ENCODE results near the gene MLPH. TPM values are rescaled to one million over a fixed set of nuclear protein-coding genes. Genes with fewer than 3 reads are reported as not detected.

The MLPH gene
- total and polyA plus RNA-seq, 2 of the 4 experiments (the other 2 are of a cell fraction): 13.8 to 21.6 TPM

DNA sequence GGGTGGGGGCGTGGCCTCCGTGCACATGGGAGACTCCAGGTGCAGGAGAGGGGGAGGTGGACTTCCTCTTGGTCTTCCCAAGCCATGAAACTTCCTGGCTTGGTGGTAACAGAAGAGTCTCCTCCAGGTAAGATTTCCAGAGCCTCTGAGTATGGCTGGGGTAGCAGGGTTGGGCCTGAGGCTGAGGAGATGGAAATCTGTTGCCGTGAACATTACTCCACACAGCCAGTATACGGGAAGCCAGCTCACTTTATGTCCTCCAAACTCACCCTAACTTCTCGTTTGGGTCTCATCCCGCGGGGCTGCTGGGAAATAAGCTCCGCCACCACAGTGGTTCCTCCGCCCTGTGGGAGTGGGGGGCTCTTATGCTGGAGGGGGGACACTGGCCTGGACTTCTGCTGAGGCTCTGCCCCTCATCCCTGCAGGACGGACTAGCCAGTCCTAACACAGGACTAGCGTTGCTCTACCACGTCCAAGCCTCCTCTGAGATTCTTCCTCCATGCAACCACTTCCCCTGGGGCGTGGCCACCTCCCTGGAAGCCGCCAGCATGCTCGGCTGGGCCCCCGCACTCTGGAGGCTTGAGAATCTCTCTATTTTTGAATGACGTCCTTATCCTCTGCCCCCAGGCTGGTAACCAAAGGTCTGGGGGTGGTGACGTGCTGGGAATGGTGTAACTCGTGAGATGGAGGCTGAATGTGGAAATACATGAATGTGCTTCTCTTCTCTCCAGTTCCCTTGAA is 104.3 kb downstream of the MLPH start (continued):
- TF ChIP-seq, protein P1, sequence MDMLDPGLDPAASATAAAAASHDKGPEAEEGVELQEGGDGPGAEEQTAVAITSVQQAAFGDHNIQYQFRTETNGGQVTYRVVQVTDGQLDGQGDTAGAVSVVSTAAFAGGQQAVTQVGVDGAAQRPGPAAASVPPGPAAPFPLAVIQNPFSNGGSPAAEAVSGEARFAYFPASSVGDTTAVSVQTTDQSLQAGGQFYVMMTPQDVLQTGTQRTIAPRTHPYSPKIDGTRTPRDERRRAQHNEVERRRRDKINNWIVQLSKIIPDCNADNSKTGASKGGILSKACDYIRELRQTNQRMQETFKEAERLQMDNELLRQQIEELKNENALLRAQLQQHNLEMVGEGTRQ (IDR thresholded peaks at IDR 0.05; ENCODE audit: low read depth, low read length): no peak

- no peaks in the 10 kb centered on the region for H4K20me1 ChIP-seq (ENCODE audit: insufficient read depth, low read length)
- no peak overlapping the region for H3K14ac ChIP-seq (replicated peaks; ENCODE audit: low read depth, low read length)
- no peak overlapping the region for H3K56ac ChIP-seq (ENCODE audit: extremely low read depth, insufficient read depth, low read length)
- no peak overlapping the region for H2AK5ac ChIP-seq (ENCODE audit: low read depth, low read length)
- H2BK120ac ChIP-seq (ENCODE audit: low read depth, low read length): no peak overlapping the region
- H3K9me3 ChIP-seq (ENCODE audit: control insufficient read depth, insufficient read depth, low read length): peaks cover 3% of the 10 kb centered on the region; the same call in 1 of the 2 replicates
- no peak overlapping the region for H4K91ac ChIP-seq (ENCODE audit: insufficient read depth, low read depth, low read length)
- no peak overlapping the region for H3K4ac ChIP-seq (ENCODE audit: low read depth, low read length)
- no peaks in the 10 kb centered on the region for H3K79me1 ChIP-seq (ENCODE audit: low read depth in 1 of 2, low read length in 2 of 2)
- no TSS peak for BruUV-seq (replicated peaks)
- dilution Hi-C loops (cut with HindIII; ENCODE audit: low sequenced_read_pairs, unreplicated experiment): no loop called here
- ATAC-seq (ENCODE audit: low read depth) (no peak), DNase-seq (no peak)
- no peaks in the 10 kb centered on the region for H3K9me1 ChIP-seq (ENCODE audit: insufficient read depth, low read length)
- no peak overlapping the region for H4K8ac ChIP-seq (ENCODE audit: low read depth in 2 of 2, low read length in 2 of 2)
- H4K5ac ChIP-seq (ENCODE audit: low read depth, low read length): no peak overlapping the region
- no peak overlapping the region for H3K23ac ChIP-seq (ENCODE audit: low read depth, low read length)
- H3K4me2 ChIP-seq (ENCODE audit: low read depth, low read length): no peak overlapping the region
- in situ Hi-C loops (cut with MboI; ENCODE audit: low sequenced_read_pairs): loop anchor here (5.0 kb wide), 1 partner anchor 150 kb away; no protein-coding TSS in a partner anchor
- H3K9ac ChIP-seq (ENCODE audit: low read depth, low read length): no peak overlapping the region
- 100% methylated on average over 3 of the region's 18 CpGs; no CpG with 5 or more reads in 1 of the 2 experiments for WGBS, 2 experiments (ENCODE audit: extremely low coverage in 2 of 2, insufficient read length in 1 of 2)
- H2BK15ac ChIP-seq (ENCODE audit: low read depth, low read length): no peak overlapping the region
- H3K4me1 ChIP-seq (ENCODE audit: control insufficient read depth, insufficient read depth, low read length): peaks cover 6% of the 10 kb centered on the region
- no peak overlapping the region for H2BK5ac ChIP-seq (ENCODE audit: low read depth, low read length, poor library complexity, severe bottlenecking)
- no peak overlapping the region for H3K18ac ChIP-seq (ENCODE audit: low read depth, low read length)
- H3K27me3 ChIP-seq (ENCODE audit: control insufficient read depth, insufficient read depth, low read length): no peaks in the 10 kb centered on the region
- H2BK20ac ChIP-seq (ENCODE audit: low read depth, low read length): no peak overlapping the region
- H3K4me3 ChIP-seq (ENCODE audit: insufficient read depth, low read depth, low read length): no peak overlapping the region
- no peak overlapping the region for H2AFZ ChIP-seq (replicated peaks; ENCODE audit: low read length, poor library complexity)
- no peak overlapping the region for H2AK9ac ChIP-seq (replicated peaks; ENCODE audit: low read depth, low read length, poor library complexity)
- intact Hi-C loops (cut with micrococcal nuclease): no loop called here
- H3K27ac ChIP-seq (ENCODE audit: insufficient read depth, low read length): no peak overlapping the region
- ChIA-PET POLR2A (ENCODE audit: unreplicated experiment) (interaction anchor here (0.6 kb wide), 1 partner anchor 11 kb away, joined by 6 read pairs; no protein-coding TSS in a partner anchor), CTCF (interaction anchor here (1.5 kb wide), 1 partner anchor 152 kb away, joined by 7 read pairs; no protein-coding TSS in a partner anchor)
- H3K36me3 ChIP-seq (ENCODE audit: control insufficient read depth, insufficient read depth, low read length): no peaks in the 10 kb centered on the region
- TF ChIP-seq RFX5 (IDR thresholded peaks at IDR 0.05; ENCODE audit: low read depth, low read length): no peak
- no peak for TF ChIP-seq FOS (IDR thresholded peaks at IDR 0.05; ENCODE audit: low read depth, low read length)
- TF ChIP-seq CEBPB (IDR thresholded peaks at IDR 0.05; ENCODE audit: low read depth, low read length): no peak
- TF ChIP-seq POLR2A (IDR thresholded peaks at IDR 0.05; ENCODE audit: low read depth, low read length): no peak
- TF ChIP-seq BHLHE40 (IDR thresholded peaks at IDR 0.05; ENCODE audit: low read depth, low read length): no peak
- TF ChIP-seq, protein P2, sequence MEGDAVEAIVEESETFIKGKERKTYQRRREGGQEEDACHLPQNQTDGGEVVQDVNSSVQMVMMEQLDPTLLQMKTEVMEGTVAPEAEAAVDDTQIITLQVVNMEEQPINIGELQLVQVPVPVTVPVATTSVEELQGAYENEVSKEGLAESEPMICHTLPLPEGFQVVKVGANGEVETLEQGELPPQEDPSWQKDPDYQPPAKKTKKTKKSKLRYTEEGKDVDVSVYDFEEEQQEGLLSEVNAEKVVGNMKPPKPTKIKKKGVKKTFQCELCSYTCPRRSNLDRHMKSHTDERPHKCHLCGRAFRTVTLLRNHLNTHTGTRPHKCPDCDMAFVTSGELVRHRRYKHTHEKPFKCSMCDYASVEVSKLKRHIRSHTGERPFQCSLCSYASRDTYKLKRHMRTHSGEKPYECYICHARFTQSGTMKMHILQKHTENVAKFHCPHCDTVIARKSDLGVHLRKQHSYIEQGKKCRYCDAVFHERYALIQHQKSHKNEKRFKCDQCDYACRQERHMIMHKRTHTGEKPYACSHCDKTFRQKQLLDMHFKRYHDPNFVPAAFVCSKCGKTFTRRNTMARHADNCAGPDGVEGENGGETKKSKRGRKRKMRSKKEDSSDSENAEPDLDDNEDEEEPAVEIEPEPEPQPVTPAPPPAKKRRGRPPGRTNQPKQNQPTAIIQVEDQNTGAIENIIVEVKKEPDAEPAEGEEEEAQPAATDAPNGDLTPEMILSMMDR (conservative IDR thresholded peaks at IDR 0.05; ENCODE audit: low read depth, low read length): no peak
- no peak for TF ChIP-seq MAFK (IDR thresholded peaks at IDR 0.05; ENCODE audit: low read depth, low read length)
- no peak for TF ChIP-seq CHD1 (IDR thresholded peaks at IDR 0.05; ENCODE audit: low read depth, low read length)
- TF ChIP-seq, protein P1 (IDR thresholded peaks at IDR 0.05; ENCODE audit: low read depth, low read length): no peak
- TF ChIP-seq MAZ (IDR thresholded peaks at IDR 0.05; ENCODE audit: borderline replicate concordance, low read depth, low read length): no peak
- TF ChIP-seq NFE2L2 (IDR thresholded peaks at IDR 0.05; ENCODE audit: low read depth, low read length): no peak
- TF ChIP-seq MXI1 (IDR thresholded peaks at IDR 0.05; ENCODE audit: borderline replicate concordance, low read depth, low read length): no peak
Observed at GRCh38 chr2:237592425-237592980, 105.5 kb downstream of the MLPH start.

Data from IMR-90 (cell line).